Measurements from ENCODE around the gene HAP1. TPM values are rescaled to one million over a fixed set of nuclear protein-coding genes. Genes with fewer than 3 reads are reported as not detected.

The HAP1 gene
- total and polyA plus RNA-seq, 2 experiments from 2014 or later = 0.98 to 2.1 TPM

GRCh38 chr17:41733348-41734138, 900 bp downstream of the HAP1 start:
- no peak for TF ChIP-seq CTCF (IDR thresholded peaks at IDR 0.05; ENCODE audit: low read depth, low read length)
- peaks cover 70% of the 10 kb centered on the region for H3K27me3 ChIP-seq
- peak overlapping the region; percentile 40 for H3K4me3 ChIP-seq
- H3K9me3 ChIP-seq (ENCODE audit: low read depth) = no peaks in the 10 kb centered on the region
- no peak overlapping the region for H3K27ac ChIP-seq
- H3K36me3 ChIP-seq = no peaks in the 10 kb centered on the region
- no peak for DNase-seq (ENCODE audit: low read depth in 1 of 2, low spot score in 1 of 2)
- H3K4me1 ChIP-seq (ENCODE audit: low read depth) = peaks cover 6% of the 10 kb centered on the region

GRCh38 chr17:41731836-41732235, 2.6 kb downstream of the HAP1 start:
- peaks cover 4% of the 10 kb centered on the region for H3K4me1 ChIP-seq (ENCODE audit: low read depth)

GRCh38 chr17:41730479-41730878, 4.0 kb downstream of the HAP1 start:
- no peak overlapping the region for H3K4me3 ChIP-seq
- no peak overlapping the region for H3K27ac ChIP-seq
- peaks cover 46% of the 10 kb centered on the region for H3K27me3 ChIP-seq
- no peaks in the 10 kb centered on the region for H3K9me3 ChIP-seq (ENCODE audit: low read depth)
- H3K4me1 ChIP-seq (ENCODE audit: low read depth) = peaks cover 4% of the 10 kb centered on the region
- DNase-seq (ENCODE audit: low read depth in 1 of 2, low spot score in 1 of 2) = no peak
- no peaks in the 10 kb centered on the region for H3K36me3 ChIP-seq
- TF ChIP-seq CTCF (IDR thresholded peaks at IDR 0.05; ENCODE audit: low read depth, low read length) = no peak

More at GRCh38 chr17:41731836-41732235, 2.6 kb downstream of the HAP1 start:
- Histone ChIP-seq H3K27ac (no peak overlapping the region), H3K27me3 (peaks cover 59% of the 10 kb centered on the region), H3K9me3 (ENCODE audit: low read depth) (no peaks in the 10 kb centered on the region), H3K36me3 (no peaks in the 10 kb centered on the region), H3K4me3 (no peak overlapping the region)
- DNase-seq (ENCODE audit: low read depth in 1 of 2, low spot score in 1 of 2) = no peak
- TF ChIP-seq CTCF (IDR thresholded peaks at IDR 0.05; ENCODE audit: low read depth, low read length) = no peak

- Histone ChIP-seq H3K27me3 (peaks cover 22% of the 10 kb centered on the region), H3K36me3 (no peaks in the 10 kb centered on the region)
- TF ChIP-seq CTCF (IDR thresholded peaks at IDR 0.05; ENCODE audit: low read depth, low read length) = no peak
Observed at GRCh38 chr17:41728056-41728455, 6.4 kb downstream of the HAP1 start.

GRCh38 chr17:41725134-41725533, 9.3 kb downstream of the HAP1 start:
- H3K4me1 ChIP-seq (ENCODE audit: low read depth) = no peaks in the 10 kb centered on the region
- H3K36me3 ChIP-seq = no peaks in the 10 kb centered on the region
- H3K4me3 ChIP-seq = no peak overlapping the region
- DNase-seq (ENCODE audit: low read depth in 1 of 2, low spot score in 1 of 2) = no peak
- no peaks in the 10 kb centered on the region for H3K27me3 ChIP-seq
- no peak overlapping the region for H3K27ac ChIP-seq
- no peaks in the 10 kb centered on the region for H3K9me3 ChIP-seq (ENCODE audit: low read depth)
- TF ChIP-seq CTCF (IDR thresholded peaks at IDR 0.05; ENCODE audit: low read depth, low read length) = no peak

More at GRCh38 chr17:41728056-41728455, 6.4 kb downstream of the HAP1 start:
- no peaks in the 10 kb centered on the region for H3K9me3 ChIP-seq (ENCODE audit: low read depth)
- no peak for DNase-seq (ENCODE audit: low read depth in 1 of 2, low spot score in 1 of 2)
- H3K4me1 ChIP-seq (ENCODE audit: low read depth) = no peaks in the 10 kb centered on the region
- H3K4me3 ChIP-seq = no peak overlapping the region
- no peak overlapping the region for H3K27ac ChIP-seq
